Measurements from ENCODE around the gene KCNQ1. TPM values are rescaled to one million over a fixed set of nuclear protein-coding genes. Genes with fewer than 3 reads are reported as not detected.

The KCNQ1 gene
- total RNA-seq, 2 experiments from 2014 or later: 10.7 to 10.8 TPM

DNA sequence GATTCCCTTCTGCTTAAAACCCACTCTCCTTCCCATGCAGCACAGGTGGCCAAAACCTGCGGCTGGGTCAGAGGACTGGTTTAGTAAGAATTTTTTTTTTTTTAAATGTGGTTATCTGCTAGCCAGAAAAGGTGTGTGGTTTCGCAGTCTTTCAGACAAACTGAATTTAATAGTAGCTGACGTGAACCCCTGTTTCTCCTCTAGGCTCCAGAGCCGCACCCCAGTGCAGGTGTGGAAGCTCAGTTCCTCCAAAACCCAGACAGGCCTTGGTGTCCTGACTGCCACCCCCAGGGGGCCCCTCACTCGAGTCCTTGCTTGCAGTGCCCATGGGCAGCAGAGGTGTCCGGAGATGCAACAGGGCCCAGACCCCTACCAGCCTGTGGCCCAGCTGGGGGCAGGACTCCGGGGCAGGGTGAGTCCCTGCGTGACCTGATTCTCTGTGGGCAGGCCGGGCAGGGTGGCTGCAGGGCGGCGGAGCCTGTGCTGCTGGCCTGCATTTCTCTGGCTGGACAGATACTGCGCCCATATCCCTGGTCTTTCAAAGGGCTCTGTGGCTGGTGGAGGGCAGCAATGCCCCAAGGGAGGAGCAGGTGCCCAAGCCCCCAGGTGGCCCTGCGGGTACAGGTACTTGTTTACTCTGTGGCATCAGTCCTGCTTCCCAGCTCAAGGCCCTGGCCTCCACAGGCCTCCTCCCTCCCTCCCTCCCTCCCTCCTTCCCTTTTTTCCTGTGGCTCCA is 15.2 kb downstream of the KCNQ1 start:
- no peaks in the 10 kb centered on the region for H3K36me3 Mint-ChIP-seq
- H3K4me3 Mint-ChIP-seq: no peak overlapping the region
- peaks cover 13% of the 10 kb centered on the region for H3K4me1 Mint-ChIP-seq (ENCODE audit: low read depth)
- H3K9me3 Mint-ChIP-seq: no peaks in the 10 kb centered on the region
- ChIA-PET CTCF (no interaction called here), POLR2A (no interaction called here)
- no peak for DNase-seq
- no peak overlapping the region for H3K27ac Mint-ChIP-seq
- intact Hi-C loops (cut with micrococcal nuclease): no loop called here
- H3K27me3 Mint-ChIP-seq: no peaks in the 10 kb centered on the region

DNA sequence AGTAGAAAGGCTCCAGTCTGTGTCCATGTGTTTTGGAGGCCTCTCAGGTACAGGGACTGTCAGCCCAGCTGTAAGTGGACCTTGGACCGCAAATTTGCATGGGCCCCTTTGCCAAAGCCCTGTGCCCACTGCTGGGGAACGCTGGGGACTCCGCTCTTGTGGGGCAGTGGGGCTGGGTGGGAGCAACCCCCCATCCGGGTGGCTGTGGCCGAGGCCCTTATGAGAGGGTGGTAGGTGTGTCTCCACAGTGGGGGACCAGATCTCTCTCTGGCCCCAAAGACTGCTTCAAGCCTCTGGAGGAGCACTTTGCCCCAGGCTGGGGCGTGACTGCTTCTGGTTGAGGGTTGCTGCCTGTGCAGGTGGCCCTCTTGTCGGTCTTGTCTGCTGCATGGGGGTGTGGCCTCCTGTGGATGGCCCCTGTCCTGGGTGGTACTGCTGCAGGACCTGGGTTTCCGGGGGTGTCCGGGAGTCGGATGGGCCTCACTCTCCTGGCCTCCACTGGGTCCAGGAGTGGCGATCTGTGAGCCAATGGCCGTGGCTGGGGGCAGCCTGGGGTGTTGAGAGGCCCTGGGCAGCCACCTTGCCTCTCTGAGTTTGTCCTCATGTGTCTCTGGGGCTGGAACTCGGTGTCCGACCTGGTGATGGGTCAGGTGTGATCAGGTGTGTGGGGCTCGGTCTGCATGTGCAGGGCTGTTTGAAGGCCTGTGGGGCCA is 15.9 kb downstream of the KCNQ1 start:
- CTCF ChIA-PET: no interaction called here
- Mint-ChIP-seq H3K27me3 (no peaks in the 10 kb centered on the region), H3K4me1 (ENCODE audit: low read depth) (peaks cover 13% of the 10 kb centered on the region), H3K9me3 (no peaks in the 10 kb centered on the region), H3K36me3 (no peaks in the 10 kb centered on the region), H3K27ac (no peak overlapping the region), H3K4me3 (no peak overlapping the region)
- POLR2A ChIA-PET: no interaction called here
- DNase-seq: no peak
- intact Hi-C loops (cut with micrococcal nuclease): no loop called here

DNA sequence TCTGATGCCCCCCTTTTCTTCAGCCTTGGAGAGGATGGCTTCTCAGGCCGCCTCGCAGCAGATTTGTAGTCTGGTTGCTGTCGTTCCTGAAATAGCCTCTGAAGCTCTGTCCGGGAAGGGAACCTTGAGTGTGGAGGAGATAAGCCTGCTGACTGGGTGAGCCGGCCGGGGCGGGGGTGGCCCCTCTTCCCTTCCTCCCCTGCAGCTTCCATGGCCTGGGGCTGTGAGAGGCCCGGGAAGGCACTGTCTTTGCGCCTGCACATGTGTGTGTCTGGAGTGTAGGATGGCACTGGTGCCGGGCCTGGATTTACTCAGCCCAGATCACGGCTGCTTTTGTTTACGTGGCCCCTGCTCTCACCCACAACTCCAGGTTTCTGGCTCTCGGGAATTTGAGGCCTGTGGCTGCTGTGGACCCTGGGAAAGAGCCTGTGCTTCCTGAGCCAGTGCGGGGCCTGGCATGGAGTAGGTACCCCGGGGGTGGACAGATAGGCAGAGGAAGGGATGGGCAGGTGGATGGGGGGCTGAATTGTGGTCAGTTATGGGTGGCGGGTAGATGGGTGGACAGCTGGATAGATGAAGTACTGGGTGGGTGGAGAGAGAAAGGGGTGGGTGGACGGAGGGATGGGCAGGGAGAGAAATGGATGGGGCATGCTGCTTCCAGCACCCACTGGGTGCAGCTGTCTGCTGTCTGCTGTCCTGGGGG is 16.6 kb downstream of the KCNQ1 start:
- Mint-ChIP-seq H3K9me3 (no peaks in the 10 kb centered on the region), H3K4me1 (ENCODE audit: low read depth) (peaks cover 17% of the 10 kb centered on the region), H3K4me3 (no peak overlapping the region), H3K27ac (no peak overlapping the region), H3K36me3 (no peaks in the 10 kb centered on the region), H3K27me3 (no peaks in the 10 kb centered on the region)
- intact Hi-C loops (cut with micrococcal nuclease): no loop called here
- DNase-seq: no peak
- POLR2A ChIA-PET: interaction anchor here (0.6 kb wide), 1 partner anchor 156 kb away, joined by 4 read pairs; no protein-coding TSS in a partner anchor
- CTCF ChIA-PET: no interaction called here

- peaks cover 23% of the 10 kb centered on the region for H3K4me1 Mint-ChIP-seq (ENCODE audit: low read depth)
- H3K9me3 Mint-ChIP-seq: no peaks in the 10 kb centered on the region
- H3K27me3 Mint-ChIP-seq: no peaks in the 10 kb centered on the region
- H3K36me3 Mint-ChIP-seq: no peaks in the 10 kb centered on the region
- ChIA-PET CTCF (no interaction called here), POLR2A (interaction anchor here (0.6 kb wide), 1 partner anchor 157 kb away, joined by 4 read pairs; no protein-coding TSS in a partner anchor)
- intact Hi-C loops (cut with micrococcal nuclease): no loop called here
- DNase-seq: no peak
- no peak overlapping the region for H3K4me3 Mint-ChIP-seq
- no peak overlapping the region for H3K27ac Mint-ChIP-seq
These were observed 17.2 kb downstream of the KCNQ1 start for GRCh38 chr11:2461956-2462542.

DNA sequence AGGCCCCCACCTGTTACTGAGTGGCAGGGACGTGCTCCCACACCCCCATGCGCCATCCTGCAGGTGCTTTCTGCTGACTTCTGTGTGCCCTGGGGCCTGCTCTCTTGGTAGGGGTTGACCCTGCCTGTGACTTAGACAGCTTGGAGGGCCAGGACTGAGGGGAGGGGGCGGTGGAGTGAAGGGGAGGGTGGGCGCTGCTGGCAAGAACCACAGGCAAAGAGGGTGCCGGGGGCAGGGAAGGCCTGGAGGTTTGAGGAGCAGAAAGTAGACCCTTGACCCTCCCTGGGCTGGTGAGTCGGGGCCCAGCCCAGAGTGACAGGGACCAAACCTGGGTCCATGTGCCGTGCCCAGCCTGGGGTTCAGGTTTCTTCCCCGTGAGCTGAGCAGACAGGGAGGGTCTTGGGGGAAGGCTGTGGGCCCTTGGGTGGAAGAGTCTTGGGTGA is 17.8 kb downstream of the KCNQ1 start:
- Mint-ChIP-seq H3K9me3 (no peaks in the 10 kb centered on the region), H3K27ac (no peak overlapping the region), H3K4me1 (ENCODE audit: low read depth) (peaks cover 29% of the 10 kb centered on the region), H3K4me3 (no peak overlapping the region), H3K36me3 (no peaks in the 10 kb centered on the region), H3K27me3 (no peaks in the 10 kb centered on the region)
- no peak for DNase-seq
- ChIA-PET POLR2A (no interaction called here), CTCF (no interaction called here)
- intact Hi-C loops (cut with micrococcal nuclease): no loop called here

DNA sequence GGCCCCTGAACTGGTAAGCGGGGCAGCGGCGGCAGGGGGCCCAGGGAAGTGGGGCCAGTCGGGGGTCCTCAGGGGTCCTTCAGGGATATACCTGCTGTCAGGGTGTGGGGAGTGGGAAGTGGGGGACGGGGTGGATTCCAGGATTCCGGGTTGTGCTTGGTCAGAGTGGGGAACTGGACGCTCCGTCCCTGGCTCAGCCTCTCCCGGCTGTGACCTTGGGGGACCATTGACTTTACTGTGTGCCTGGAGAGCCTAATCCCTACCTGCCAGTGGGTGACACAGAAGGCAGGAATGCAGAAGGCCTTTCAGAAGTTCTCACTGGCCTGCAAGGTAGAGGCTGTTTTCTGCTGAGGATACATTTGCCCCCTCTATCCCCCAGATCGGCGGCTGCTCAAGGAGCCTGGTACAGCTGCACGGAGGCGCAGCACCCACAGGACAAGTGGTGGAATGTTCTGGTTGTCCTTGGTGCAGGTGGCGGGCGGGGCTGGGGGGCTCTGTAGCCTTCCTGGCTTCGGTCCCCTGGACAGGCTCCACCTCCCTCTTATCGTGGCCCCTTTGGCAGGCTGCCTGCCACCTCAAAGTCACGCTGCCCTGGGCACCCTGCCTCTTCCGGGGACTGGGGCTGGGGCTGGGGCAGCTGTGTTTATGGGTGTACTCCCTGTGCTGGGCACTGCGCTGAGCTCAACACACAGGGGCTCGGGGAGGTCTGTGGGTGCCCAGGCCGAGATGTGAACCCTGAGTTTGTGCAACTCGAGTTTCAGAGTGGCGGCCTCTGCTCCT is 18.4 kb downstream of the KCNQ1 start:
- Mint-ChIP-seq H3K4me1 (ENCODE audit: low read depth) (peaks cover 32% of the 10 kb centered on the region), H3K4me3 (no peak overlapping the region), H3K9me3 (no peaks in the 10 kb centered on the region), H3K27me3 (no peaks in the 10 kb centered on the region), H3K27ac (no peak overlapping the region), H3K36me3 (no peaks in the 10 kb centered on the region)
- CTCF ChIA-PET: no interaction called here
- DNase-seq: no peak
- POLR2A ChIA-PET: no interaction called here
- intact Hi-C loops (cut with micrococcal nuclease): no loop called here

GRCh38 chr11:2463766-2464277 is 19.0 kb downstream of the KCNQ1 start:
- ChIA-PET CTCF (no interaction called here), POLR2A (no interaction called here)
- DNase-seq: no peak
- Mint-ChIP-seq H3K27ac (no peak overlapping the region), H3K36me3 (no peaks in the 10 kb centered on the region), H3K4me3 (no peak overlapping the region), H3K27me3 (no peaks in the 10 kb centered on the region), H3K4me1 (ENCODE audit: low read depth) (peaks cover 32% of the 10 kb centered on the region), H3K9me3 (no peaks in the 10 kb centered on the region)
- intact Hi-C loops (cut with micrococcal nuclease): no loop called here

DNA sequence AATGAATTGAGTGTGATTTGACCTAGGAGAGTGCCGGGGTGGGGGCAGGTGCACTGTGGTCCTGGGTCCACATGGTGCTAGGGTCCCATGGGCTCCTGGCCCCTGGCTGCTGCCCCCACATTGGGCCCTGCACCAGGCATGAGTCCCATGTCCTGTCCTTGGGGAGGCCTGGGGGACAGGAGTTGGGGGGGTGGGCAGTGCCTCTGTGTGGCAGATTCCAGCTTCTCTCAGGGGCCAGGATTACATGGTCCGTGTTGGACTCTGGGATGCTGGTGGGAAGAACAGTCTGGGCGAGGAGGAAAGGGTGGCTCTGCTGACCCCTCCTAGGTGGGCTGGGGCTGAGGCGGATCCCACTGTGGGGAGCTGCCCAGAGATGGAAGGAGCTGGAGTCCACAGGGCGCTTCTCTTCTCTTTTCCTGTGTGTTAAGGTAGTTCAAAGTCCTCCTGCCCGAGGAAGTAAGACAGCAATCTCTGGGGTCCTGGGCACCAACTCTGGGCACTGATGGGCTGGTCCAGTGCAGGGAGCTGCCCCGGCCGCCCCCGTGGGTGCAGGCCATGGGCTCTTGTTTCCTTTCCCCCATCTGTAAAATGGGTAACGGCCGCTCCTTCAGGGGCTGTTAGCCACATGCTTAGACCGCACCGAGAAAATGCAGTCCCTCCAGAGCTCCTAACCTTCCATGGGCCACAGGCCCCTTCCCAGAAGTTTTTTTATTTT is 19.8 kb downstream of the KCNQ1 start:
- Mint-ChIP-seq H3K27ac (no peak overlapping the region), H3K4me1 (ENCODE audit: low read depth) (peaks cover 32% of the 10 kb centered on the region), H3K36me3 (no peaks in the 10 kb centered on the region), H3K9me3 (no peaks in the 10 kb centered on the region), H3K4me3 (no peak overlapping the region), H3K27me3 (no peaks in the 10 kb centered on the region)
- no peak for DNase-seq
- intact Hi-C loops (cut with micrococcal nuclease): no loop called here
- ChIA-PET POLR2A (interaction anchor here (0.6 kb wide), 1 partner anchor 20 kb away, joined by 5 read pairs; the partner anchor contains the start of gene KCNQ1), CTCF (no interaction called here)

GRCh38 chr11:2465202-2466068 is 20.6 kb downstream of the KCNQ1 start:
- Mint-ChIP-seq H3K4me1 (ENCODE audit: low read depth) (peaks cover 32% of the 10 kb centered on the region), H3K27ac (no peak overlapping the region), H3K4me3 (no peak overlapping the region), H3K27me3 (no peaks in the 10 kb centered on the region), H3K36me3 (no peaks in the 10 kb centered on the region), H3K9me3 (no peaks in the 10 kb centered on the region)
- ChIA-PET CTCF (interaction anchor here (0.9 kb wide), 1 partner anchor 68 kb away, joined by 4 read pairs; no protein-coding TSS in a partner anchor), POLR2A (interaction anchor here (0.6 kb wide), 1 partner anchor 21 kb away, joined by 5 read pairs; the partner anchor contains the start of gene KCNQ1)
- DNase-seq: no peak
- intact Hi-C loops (cut with micrococcal nuclease): no loop called here

- Mint-ChIP-seq H3K27me3 (no peaks in the 10 kb centered on the region), H3K4me1 (ENCODE audit: low read depth) (peaks cover 32% of the 10 kb centered on the region), H3K4me3 (no peak overlapping the region), H3K27ac (no peak overlapping the region), H3K36me3 (no peaks in the 10 kb centered on the region), H3K9me3 (no peaks in the 10 kb centered on the region)
- intact Hi-C loops (cut with micrococcal nuclease): no loop called here
- DNase-seq: no peak
- ChIA-PET CTCF (interaction anchor here (0.9 kb wide), 1 partner anchor 67 kb away, joined by 4 read pairs; no protein-coding TSS in a partner anchor), POLR2A (no interaction called here)
These were observed 21.4 kb downstream of the KCNQ1 start for GRCh38 chr11:2466069-2466801.

All from activated CD4-positive, alpha-beta memory T cell treated with anti-CD3 and anti-CD28 coated beads for 36 hours (primary cell).